ENCODE data around the gene TGFBR2.

TGFBR2 gene

DNA sequence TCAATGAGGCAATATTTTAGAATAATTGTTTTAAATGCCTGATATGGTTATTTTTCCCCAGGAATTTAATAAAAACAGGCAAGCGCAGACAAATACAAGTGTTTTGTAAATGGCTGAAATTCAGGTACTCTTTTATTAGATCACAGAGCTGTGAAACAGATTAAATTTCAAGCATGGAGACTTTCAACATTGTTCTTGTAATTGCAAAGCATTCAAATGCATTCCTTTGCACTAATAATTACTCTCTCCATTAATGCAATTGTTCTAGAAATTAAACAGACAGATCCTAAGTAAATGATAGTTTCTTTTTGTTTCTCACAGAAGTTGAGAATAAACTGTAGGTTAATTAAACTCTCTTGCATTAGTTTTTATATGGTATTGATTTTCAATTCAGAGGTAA, 42.4 kb upstream of the TGFBR2 start:
- TF ChIP-seq ZNF544 (tag by site-specific recombination; IDR thresholded peaks at IDR 0.05): no peak
- TF ChIP-seq ZNF138 (tag by site-specific recombination; IDR thresholded peaks at IDR 0.05; ENCODE audit: borderline replicate concordance): no peak
- no peak for TF ChIP-seq ZNF830 (tag by site-specific recombination; IDR thresholded peaks at IDR 0.05; ENCODE audit: low read depth)
- TF ChIP-seq ZNF621 (tag by site-specific recombination; IDR thresholded peaks at IDR 0.05): no peak
- TF ChIP-seq, protein P1, sequence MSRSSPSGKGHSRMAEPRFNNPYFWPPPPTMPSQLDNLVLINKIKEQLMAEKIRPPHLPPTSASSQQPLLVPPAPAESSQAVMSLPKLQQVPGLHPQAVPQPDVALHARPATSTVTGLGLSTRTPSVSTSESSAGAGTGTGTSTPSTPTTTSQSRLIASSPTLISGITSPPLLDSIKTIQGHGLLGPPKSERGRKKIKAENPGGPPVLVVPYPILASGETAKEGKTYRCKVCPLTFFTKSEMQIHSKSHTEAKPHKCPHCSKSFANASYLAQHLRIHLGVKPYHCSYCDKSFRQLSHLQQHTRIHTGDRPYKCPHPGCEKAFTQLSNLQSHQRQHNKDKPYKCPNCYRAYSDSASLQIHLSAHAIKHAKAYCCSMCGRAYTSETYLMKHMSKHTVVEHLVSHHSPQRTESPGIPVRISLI (tag by site-specific recombination; IDR thresholded peaks at IDR 0.05): no peak
- TF ChIP-seq ZNF155 (tag by site-specific recombination; IDR thresholded peaks at IDR 0.05): no peak
- POLR2A ChIA-PET: no interaction called here
- CTCF ChIA-PET: no interaction called here
- no peaks in the 10 kb centered on the region for H3K36me3 ChIP-seq (ENCODE audit: control insufficient read depth in 2 of 2, insufficient read depth in 1 of 2, low read length in 2 of 2)
- H3K4me3 ChIP-seq (ENCODE audit: low read depth, low read length): no peak overlapping the region
- no peaks in the 10 kb centered on the region for H3K4me1 ChIP-seq (ENCODE audit: control insufficient read depth, insufficient read depth, low read length)
- no peak overlapping the region for H3K27ac ChIP-seq (ENCODE audit: extremely low read depth, low read depth, low read length)
- H3K9me3 ChIP-seq (ENCODE audit: control insufficient read depth, insufficient read depth, low read depth, low read length): no peaks in the 10 kb centered on the region

DNA sequence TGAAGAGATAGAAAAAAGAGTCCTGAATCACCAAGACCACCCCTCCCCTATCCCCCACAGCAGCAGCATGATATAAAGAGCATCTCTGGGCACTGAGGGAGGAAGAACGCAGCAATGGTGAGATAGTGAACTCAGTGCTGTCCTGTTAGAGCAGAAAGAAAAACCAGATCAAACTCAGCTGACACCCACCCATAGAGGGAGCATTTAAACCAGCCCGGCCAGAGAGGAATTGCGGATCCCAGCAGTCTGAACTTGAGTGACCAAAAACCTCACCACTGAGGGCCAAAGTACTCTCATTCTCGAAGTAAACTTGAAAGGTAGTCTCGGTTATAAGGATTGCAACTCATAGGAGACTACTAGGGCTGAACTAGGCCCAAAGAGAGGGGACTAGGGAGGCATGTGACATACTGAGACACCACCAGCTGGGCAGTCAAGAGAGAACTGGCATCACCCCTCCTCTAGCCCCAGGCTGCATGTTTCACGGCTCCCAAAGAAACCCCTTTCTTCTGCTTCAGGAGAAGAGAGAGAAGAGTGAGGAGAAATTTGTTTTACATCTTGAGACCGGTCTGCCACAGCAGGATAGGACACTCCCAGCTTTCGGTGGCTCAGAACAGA, 39.2 kb upstream of the TGFBR2 start:
- Histone ChIP-seq H3K4me1 (ENCODE audit: control insufficient read depth, insufficient read depth, low read length) (no peaks in the 10 kb centered on the region), H3K27ac (ENCODE audit: extremely low read depth, low read depth, low read length) (no peak overlapping the region), H3K4me3 (ENCODE audit: low read depth, low read length) (no peak overlapping the region), H3K9me3 (ENCODE audit: control insufficient read depth, insufficient read depth, low read depth, low read length) (no peaks in the 10 kb centered on the region), H3K36me3 (ENCODE audit: control insufficient read depth in 2 of 2, insufficient read depth in 1 of 2, low read length in 2 of 2) (no peaks in the 10 kb centered on the region)
- TF ChIP-seq ZBTB7A (tag by site-specific recombination; IDR thresholded peaks at IDR 0.05; ENCODE audit: low read depth): no peak
- no peak for TF ChIP-seq ZNF366 (tag by site-specific recombination; conservative IDR thresholded peaks at IDR 0.05)
- TF ChIP-seq ZNF324 (tag by site-specific recombination; IDR thresholded peaks at IDR 0.05): no peak
- TF ChIP-seq, protein P2, sequence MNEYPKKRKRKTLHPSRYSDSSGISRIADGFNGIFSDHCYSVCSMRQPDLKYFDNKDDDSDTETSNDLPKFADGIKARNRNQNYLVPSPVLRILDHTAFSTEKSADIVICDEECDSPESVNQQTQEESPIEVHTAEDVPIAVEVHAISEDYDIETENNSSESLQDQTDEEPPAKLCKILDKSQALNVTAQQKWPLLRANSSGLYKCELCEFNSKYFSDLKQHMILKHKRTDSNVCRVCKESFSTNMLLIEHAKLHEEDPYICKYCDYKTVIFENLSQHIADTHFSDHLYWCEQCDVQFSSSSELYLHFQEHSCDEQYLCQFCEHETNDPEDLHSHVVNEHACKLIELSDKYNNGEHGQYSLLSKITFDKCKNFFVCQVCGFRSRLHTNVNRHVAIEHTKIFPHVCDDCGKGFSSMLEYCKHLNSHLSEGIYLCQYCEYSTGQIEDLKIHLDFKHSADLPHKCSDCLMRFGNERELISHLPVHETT (tag by site-specific recombination; IDR thresholded peaks at IDR 0.05): no peak
- TF ChIP-seq SCRT2 (tag by site-specific recombination; IDR thresholded peaks at IDR 0.05): no peak
- no peak for TF ChIP-seq ZNF292 (tag by site-specific recombination; IDR thresholded peaks at IDR 0.05; ENCODE audit: borderline replicate concordance, low read depth)
- TF ChIP-seq ZNF24 (tag by site-specific recombination; IDR thresholded peaks at IDR 0.05): no peak
- TF ChIP-seq, protein P3, sequence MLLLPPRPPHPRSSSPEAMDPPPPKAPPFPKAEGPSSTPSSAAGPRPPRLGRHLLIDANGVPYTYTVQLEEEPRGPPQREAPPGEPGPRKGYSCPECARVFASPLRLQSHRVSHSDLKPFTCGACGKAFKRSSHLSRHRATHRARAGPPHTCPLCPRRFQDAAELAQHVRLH (tag by site-specific recombination; IDR thresholded peaks at IDR 0.05): no peak
- no peak for TF ChIP-seq SALL2 (tag by site-specific recombination; IDR thresholded peaks at IDR 0.05; ENCODE audit: borderline replicate concordance)
- no peak for TF ChIP-seq ZNF2 (tag by site-specific recombination; IDR thresholded peaks at IDR 0.05)
- no peak for TF ChIP-seq PRDM1 (tag by site-specific recombination; IDR thresholded peaks at IDR 0.05)
- no peak for TF ChIP-seq ZNF433 (tag by site-specific recombination; IDR thresholded peaks at IDR 0.05; ENCODE audit: low read depth)
- no peak for TF ChIP-seq ZNF138 (tag by site-specific recombination; IDR thresholded peaks at IDR 0.05; ENCODE audit: borderline replicate concordance)
- no peak for TF ChIP-seq ZNF768 (tag by site-specific recombination; IDR thresholded peaks at IDR 0.05)
- TF ChIP-seq, protein P4, sequence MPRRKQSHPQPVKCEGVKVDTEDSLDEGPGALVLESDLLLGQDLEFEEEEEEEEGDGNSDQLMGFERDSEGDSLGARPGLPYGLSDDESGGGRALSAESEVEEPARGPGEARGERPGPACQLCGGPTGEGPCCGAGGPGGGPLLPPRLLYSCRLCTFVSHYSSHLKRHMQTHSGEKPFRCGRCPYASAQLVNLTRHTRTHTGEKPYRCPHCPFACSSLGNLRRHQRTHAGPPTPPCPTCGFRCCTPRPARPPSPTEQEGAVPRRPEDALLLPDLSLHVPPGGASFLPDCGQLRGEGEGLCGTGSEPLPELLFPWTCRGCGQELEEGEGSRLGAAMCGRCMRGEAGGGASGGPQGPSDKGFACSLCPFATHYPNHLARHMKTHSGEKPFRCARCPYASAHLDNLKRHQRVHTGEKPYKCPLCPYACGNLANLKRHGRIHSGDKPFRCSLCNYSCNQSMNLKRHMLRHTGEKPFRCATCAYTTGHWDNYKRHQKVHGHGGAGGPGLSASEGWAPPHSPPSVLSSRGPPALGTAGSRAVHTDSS (tag by site-specific recombination; IDR thresholded peaks at IDR 0.05): no peak
- TF ChIP-seq, protein P5, sequence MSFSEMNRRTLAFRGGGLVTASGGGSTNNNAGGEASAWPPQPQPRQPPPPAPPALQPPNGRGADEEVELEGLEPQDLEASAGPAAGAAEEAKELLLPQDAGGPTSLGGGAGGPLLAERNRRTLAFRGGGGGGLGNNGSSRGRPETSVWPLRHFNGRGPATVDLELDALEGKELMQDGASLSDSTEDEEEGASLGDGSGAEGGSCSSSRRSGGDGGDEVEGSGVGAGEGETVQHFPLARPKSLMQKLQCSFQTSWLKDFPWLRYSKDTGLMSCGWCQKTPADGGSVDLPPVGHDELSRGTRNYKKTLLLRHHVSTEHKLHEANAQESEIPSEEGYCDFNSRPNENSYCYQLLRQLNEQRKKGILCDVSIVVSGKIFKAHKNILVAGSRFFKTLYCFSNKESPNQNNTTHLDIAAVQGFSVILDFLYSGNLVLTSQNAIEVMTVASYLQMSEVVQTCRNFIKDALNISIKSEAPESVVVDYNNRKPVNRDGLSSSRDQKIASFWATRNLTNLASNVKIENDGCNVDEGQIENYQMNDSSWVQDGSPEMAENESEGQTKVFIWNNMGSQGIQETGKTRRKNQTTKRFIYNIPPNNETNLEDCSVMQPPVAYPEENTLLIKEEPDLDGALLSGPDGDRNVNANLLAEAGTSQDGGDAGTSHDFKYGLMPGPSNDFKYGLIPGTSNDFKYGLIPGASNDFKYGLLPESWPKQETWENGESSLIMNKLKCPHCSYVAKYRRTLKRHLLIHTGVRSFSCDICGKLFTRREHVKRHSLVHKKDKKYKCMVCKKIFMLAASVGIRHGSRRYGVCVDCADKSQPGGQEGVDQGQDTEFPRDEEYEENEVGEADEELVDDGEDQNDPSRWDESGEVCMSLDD (tag by site-specific recombination; IDR thresholded peaks at IDR 0.05): no peak
- TF ChIP-seq HOXC10 (CRISPR knock-in tag; IDR thresholded peaks at IDR 0.05): no peak
- ChIA-PET CTCF (no interaction called here), POLR2A (no interaction called here)

Measured in HEK293 (cell line).